SK-N-SH treated with all-trans-retinoic acid at 6 μM for 48 hours (cell line): ENCODE results near the gene MARCHF10.
A peak's percentile ranks its signal among the peaks of the same experiment; 100 is the strongest.

Source experiments
- ATAC-seq: fragments of 200-7000 bp; cut with Tn5 transposase; 3 replicates; pipeline ENCODE4 v1.9.1; 2020; ENCODE audit warnings: mild to moderate bottlenecking, moderate library complexity
- ARNTL ChIP-seq: fragments of 450-650 bp; formaldehyde crosslinking; IDR thresholded peaks from 2 replicates; pipeline ENCODE4 v1.5.0; 2020; ENCODE audit warnings: low read depth, mild to moderate bottlenecking, moderate library complexity, borderline replicate concordance
- BACH2 ChIP-seq: fragments of 250-450 bp; sonication (Bioruptor Pico); IDR thresholded peaks from 2 replicates; pipeline ENCODE4 v1.9.0; 2021; ENCODE audit warnings: mild to moderate bottlenecking, borderline replicate concordance
- CSDC2 ChIP-seq: fragments of 250-450 bp; sonication (Bioruptor Pico); IDR thresholded peaks from 2 replicates; pipeline ENCODE4 v1.5.0; 2020; ENCODE audit warnings: mild to moderate bottlenecking, moderate library complexity
- CSRNP3 ChIP-seq: fragments of 250-450 bp; sonication (Bioruptor Pico); IDR thresholded peaks from 2 replicates; pipeline ENCODE4 v1.5.1; 2021; ENCODE audit warnings: mild to moderate bottlenecking, moderate library complexity
- GLIS3 ChIP-seq: fragments of 250-450 bp; sonication (Bioruptor Pico); IDR thresholded peaks from 2 replicates; pipeline ENCODE4 v1.5.0; 2020; ENCODE audit warnings: mild to moderate bottlenecking, moderate library complexity
- ISL1 ChIP-seq: fragments of 250-450 bp; sonication (Bioruptor Pico); IDR thresholded peaks from 2 replicates; pipeline ENCODE4 v2.1.2; 2022; ENCODE audit warnings: mild to moderate bottlenecking, moderate library complexity
- OSR1 ChIP-seq: fragments of 250-450 bp; sonication (Bioruptor Pico); IDR thresholded peaks from 2 replicates; pipeline ENCODE4 v1.8.0; 2022; ENCODE audit warnings: moderate library complexity, mild to moderate bottlenecking, inconsistent platforms
- POU6F1 ChIP-seq: fragments of 250-450 bp; sonication (Bioruptor Pico); IDR thresholded peaks from 2 replicates; pipeline ENCODE4 v1.8.0; 2021; ENCODE audit warnings: low read depth, mild to moderate bottlenecking, moderate library complexity, borderline replicate concordance
- RARB ChIP-seq: fragments of 250-450 bp; sonication (Bioruptor Pico); IDR thresholded peaks from 2 replicates; pipeline ENCODE4 v1.8.0; 2021; ENCODE audit warnings: mild to moderate bottlenecking, moderate library complexity
- SNAI2 ChIP-seq: fragments of 250-450 bp; sonication (Bioruptor Pico); IDR thresholded peaks from 2 replicates; pipeline ENCODE4 v1.5.0; 2020; ENCODE audit warnings: mild to moderate bottlenecking, moderate library complexity
- TOX ChIP-seq: fragments of 250-450 bp; sonication (Bioruptor Pico); IDR thresholded peaks from 2 replicates; pipeline ENCODE4 v1.8.0; 2021; ENCODE audit warnings: mild to moderate bottlenecking, moderate library complexity, borderline replicate concordance
- TSHZ2 ChIP-seq: fragments of 250-450 bp; sonication (Bioruptor Pico); IDR thresholded peaks from 2 replicates; pipeline ENCODE4 v1.5.0; 2020; ENCODE audit warnings: mild to moderate bottlenecking, moderate library complexity
- ZC3H10 ChIP-seq: fragments of 250-450 bp; sonication (Bioruptor Pico); IDR thresholded peaks from 2 replicates; pipeline ENCODE4 v1.5.1; 2021; ENCODE audit warnings: mild to moderate bottlenecking, moderate library complexity
- ZFP30 ChIP-seq: fragments of 450-650 bp; formaldehyde crosslinking; IDR thresholded peaks from 2 replicates; pipeline ENCODE4 v1.5.0; 2022; ENCODE audit warnings: mild to moderate bottlenecking, moderate library complexity
- ZNF565 ChIP-seq: fragments of 450-650 bp; formaldehyde crosslinking; conservative IDR thresholded peaks from 2 replicates; pipeline ENCODE4 v1.5.0; 2020; ENCODE audit warnings: low read depth, mild to moderate bottlenecking, moderate library complexity
- ZNF70 ChIP-seq: fragments of 450-650 bp; formaldehyde crosslinking; IDR thresholded peaks from 2 replicates; pipeline ENCODE4 v1.5.0; 2020; ENCODE audit warnings: mild to moderate bottlenecking, moderate library complexity
- TF ChIP-seq, protein P1 (sequence below): fragments of 250-450 bp; sonication (Bioruptor Pico); IDR thresholded peaks from 2 replicates; pipeline ENCODE4 v1.8.0; 2020; ENCODE audit warnings: mild to moderate bottlenecking, moderate library complexity, borderline replicate concordance

MARCHF10 gene

DNA sequence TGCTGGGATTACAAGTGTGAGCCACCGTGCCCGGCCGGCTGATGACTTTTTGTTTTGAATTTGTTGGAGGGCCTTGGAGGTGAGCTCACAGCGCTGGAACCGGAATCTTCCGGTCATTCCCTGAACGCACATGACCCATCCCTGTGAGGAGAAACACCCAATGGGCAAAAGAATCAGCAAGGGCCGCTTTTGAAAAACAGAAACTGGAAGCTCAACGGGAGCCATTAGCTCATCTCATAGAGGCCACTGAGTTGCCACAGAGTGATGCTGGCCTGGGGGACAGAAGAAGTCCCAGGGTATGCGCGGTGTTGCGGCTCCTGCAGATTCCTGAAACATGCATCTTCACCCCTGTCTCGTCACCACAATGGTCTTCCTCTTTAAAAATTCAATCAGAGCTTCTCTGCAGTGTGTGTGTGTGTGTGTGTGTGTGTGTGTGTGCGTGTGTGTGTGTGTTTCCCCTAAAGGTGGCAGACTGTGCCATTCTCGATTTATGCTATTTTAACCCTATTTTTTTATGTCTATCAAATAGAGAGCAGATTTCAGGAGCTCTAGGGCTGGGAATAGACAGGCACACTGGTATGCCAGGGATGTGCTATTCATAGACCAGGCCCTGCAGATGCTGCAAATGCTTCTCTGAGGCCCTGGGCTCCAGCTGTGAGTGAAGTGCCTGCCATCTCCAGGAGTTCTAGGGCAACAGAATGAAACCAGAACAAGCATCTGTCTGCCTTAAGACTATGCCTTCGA is 68.3 kb downstream of the MARCHF10 start:
- TF ChIP-seq ZC3H10 (CRISPR knock-in tag) (no peak), OSR1 (CRISPR knock-in tag) (no peak), SNAI2 (CRISPR knock-in tag) (no peak), POU6F1 (no peak), ZFP30 (CRISPR knock-in tag) (no peak), CSDC2 (CRISPR knock-in tag) (no peak), BACH2 (no peak), RARB (CRISPR knock-in tag) (no peak)
- peak; percentile 91 for ATAC-seq

- ATAC-seq = no peak
- no peak for TF ChIP-seq GLIS3 (CRISPR knock-in tag)
- no peak for TF ChIP-seq ISL1 (CRISPR knock-in tag)
- no peak for TF ChIP-seq TSHZ2 (CRISPR knock-in tag)
- TF ChIP-seq SNAI2 (CRISPR knock-in tag) = no peak
- TF ChIP-seq, protein P1, sequence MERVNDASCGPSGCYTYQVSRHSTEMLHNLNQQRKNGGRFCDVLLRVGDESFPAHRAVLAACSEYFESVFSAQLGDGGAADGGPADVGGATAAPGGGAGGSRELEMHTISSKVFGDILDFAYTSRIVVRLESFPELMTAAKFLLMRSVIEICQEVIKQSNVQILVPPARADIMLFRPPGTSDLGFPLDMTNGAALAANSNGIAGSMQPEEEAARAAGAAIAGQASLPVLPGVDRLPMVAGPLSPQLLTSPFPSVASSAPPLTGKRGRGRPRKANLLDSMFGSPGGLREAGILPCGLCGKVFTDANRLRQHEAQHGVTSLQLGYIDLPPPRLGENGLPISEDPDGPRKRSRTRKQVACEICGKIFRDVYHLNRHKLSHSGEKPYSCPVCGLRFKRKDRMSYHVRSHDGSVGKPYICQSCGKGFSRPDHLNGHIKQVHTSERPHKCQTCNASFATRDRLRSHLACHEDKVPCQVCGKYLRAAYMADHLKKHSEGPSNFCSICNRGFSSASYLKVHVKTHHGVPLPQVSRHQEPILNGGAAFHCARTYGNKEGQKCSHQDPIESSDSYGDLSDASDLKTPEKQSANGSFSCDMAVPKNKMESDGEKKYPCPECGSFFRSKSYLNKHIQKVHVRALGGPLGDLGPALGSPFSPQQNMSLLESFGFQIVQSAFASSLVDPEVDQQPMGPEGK (CRISPR knock-in tag) = no peak
- TF ChIP-seq CSDC2 (CRISPR knock-in tag) = no peak
- no peak for TF ChIP-seq ARNTL (CRISPR knock-in tag)
- no peak for TF ChIP-seq TOX (CRISPR knock-in tag)
- TF ChIP-seq ZC3H10 (CRISPR knock-in tag) = no peak
- TF ChIP-seq ZNF70 (CRISPR knock-in tag) = no peak
- TF ChIP-seq, all 23 proteins: peak for 0
These were observed 69.8 kb downstream of the MARCHF10 start for GRCh38 chr17:62738281-62738680.

DNA sequence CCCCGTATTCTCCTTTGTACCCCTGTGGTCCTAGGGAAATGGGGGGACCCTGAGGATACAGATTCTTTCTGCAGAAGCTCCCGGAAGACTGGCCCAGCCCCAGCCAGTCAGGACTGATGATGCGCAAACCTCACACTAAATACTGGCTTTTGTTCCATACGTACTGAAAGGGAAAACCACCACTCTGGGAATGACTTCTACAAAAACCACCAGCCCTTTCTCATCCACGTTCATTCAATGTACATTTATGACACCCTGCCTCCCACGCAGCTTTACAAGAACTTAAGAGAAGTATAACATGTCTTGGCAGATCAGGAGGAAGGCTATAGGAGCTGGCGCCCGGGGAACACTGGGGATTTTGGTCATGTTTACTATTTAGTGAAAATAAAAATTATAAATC is 70.6 kb downstream of the MARCHF10 start:
- TF ChIP-seq CSRNP3 (CRISPR knock-in tag) (no peak), ISL1 (CRISPR knock-in tag) (no peak), POU6F1 (no peak), OSR1 (CRISPR knock-in tag) (no peak), RARB (CRISPR knock-in tag) (no peak), ZNF565 (CRISPR knock-in tag) (no peak), ZC3H10 (CRISPR knock-in tag) (no peak), ZFP30 (CRISPR knock-in tag) (no peak), SNAI2 (CRISPR knock-in tag) (no peak)
- no peak for ATAC-seq
